ENCODE measurements around the gene HOXA7.

Gene HOXA7

DNA sequence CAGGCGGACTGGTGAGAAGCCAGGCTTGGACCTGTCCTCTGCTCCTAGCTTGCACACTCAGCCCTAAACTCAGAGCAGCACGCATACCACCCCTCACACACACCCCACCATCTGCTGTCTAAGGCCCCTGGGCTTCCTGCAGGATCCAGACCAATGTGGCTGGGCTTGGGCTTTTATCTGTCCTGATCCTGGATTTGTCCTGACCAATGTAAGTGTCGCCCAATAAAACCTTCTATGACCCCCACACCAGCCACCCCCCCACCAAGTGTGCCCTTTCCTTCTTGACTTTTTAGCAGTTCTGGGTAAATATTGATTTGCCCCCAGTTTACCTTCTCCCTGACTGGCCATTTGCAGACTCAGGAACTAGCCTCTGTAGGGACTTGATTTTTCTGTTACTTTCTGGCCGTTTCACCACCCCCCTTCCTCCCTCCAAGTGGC, 45.1 kb upstream of the HOXA7 start:
- no peak overlapping the region for H3K27ac ChIP-seq
- TF ChIP-seq, protein P1, sequence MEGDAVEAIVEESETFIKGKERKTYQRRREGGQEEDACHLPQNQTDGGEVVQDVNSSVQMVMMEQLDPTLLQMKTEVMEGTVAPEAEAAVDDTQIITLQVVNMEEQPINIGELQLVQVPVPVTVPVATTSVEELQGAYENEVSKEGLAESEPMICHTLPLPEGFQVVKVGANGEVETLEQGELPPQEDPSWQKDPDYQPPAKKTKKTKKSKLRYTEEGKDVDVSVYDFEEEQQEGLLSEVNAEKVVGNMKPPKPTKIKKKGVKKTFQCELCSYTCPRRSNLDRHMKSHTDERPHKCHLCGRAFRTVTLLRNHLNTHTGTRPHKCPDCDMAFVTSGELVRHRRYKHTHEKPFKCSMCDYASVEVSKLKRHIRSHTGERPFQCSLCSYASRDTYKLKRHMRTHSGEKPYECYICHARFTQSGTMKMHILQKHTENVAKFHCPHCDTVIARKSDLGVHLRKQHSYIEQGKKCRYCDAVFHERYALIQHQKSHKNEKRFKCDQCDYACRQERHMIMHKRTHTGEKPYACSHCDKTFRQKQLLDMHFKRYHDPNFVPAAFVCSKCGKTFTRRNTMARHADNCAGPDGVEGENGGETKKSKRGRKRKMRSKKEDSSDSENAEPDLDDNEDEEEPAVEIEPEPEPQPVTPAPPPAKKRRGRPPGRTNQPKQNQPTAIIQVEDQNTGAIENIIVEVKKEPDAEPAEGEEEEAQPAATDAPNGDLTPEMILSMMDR (IDR thresholded peaks at IDR 0.05): no peak
- no peak for TF ChIP-seq ZFX (IDR thresholded peaks at IDR 0.05; ENCODE audit: borderline replicate concordance)

DNA sequence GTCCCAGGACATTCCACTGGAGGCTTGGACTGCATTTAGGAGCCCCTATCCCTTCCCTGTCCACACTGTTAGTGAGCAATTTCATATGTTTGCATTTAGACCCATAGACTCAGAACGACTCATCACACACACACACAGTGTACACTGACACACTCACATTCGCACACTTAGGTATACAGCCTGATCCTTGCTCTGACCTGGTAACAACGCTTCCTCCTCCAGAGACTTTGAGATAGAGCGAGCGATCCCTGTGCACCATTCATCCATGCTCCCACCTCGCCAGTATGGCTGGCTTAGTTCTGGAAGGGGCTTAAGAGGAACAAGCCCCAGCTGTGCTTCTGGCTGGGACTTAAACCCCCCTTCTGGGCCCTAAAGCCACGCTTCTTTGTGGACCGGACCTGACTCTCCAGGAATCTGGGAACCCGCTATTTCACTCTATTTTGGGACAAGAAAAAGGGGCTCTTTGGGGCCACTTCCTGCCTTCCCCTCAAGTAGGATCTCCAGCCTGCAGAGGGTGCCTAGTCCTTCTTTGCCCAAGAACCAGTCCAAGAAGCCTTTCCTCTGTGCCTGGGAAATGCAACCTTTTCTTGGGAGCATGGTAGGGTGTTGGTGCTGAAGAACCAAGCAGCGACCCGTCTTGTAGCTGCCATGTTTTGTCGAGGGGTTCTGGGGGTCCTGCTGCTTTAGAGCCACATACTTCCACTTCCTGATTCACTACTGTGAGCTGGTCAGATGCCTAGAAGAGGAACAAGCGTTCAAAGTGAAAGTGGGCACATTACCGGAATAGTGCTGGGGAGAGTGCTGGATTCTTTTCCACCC, 44.5 kb upstream of the HOXA7 start:
- TF ChIP-seq, protein P1 (IDR thresholded peaks at IDR 0.05): no peak
- no peak for TF ChIP-seq ZFX (IDR thresholded peaks at IDR 0.05; ENCODE audit: borderline replicate concordance)
- H3K27ac ChIP-seq: no peak overlapping the region

DNA sequence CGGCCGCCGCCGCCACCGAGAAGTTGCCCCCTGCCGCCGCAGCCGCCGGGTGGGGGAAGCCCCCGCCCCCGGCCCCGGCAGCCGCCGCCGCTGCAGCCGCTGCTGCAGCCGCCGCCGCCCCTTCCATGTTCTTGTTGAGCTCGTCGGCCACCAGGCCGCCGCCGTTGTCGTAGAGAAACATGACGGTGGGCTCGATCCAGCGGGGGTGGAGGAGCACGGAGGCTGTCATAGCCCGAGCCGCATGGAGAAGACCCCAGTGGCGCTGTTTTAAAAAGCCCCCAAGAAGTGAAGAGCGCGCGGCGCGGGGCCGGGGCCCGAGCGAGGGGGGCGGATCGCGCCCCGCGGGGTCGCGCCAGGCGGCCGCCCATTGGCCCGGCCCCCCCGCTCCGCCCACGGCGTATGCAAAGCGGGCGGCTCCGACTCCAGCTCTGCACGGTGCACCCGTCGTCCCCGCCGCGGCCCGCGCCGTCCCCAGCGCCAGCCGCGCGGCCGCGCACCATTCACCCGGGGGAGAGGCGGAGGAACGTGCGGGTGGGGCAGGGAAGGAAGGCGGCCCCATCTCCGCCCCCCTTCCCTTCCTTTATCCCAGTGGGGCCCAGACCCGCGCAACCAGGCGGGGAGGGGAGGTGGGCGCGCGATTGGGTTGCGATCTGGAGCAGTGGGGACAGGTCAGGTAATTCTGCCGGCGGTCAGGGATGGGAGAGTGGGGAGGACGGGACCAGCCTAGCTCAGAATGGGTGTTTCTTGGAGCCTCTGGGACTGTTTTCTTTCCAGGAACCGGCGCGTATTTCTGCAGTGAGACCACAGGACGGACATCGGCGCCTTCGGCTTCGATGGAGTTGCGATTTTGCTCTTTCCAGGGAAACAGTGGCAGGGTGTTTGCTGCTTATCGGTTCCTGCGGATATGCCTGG, 43.6 kb upstream of the HOXA7 start, which contains the start of gene HOXA13:
Gene HOXA13, minus strand, starts transcription at position 243 of the 912 bp plus-strand sequence. Its CDS starts 14 bp downstream, at position 229.
- H3K27ac ChIP-seq: no peak within 1 kb of the TSS
- TF ChIP-seq, protein P1 (IDR thresholded peaks at IDR 0.05): no peak; the same call in 1 of the 2 replicates
- TF ChIP-seq ZFX (IDR thresholded peaks at IDR 0.05; ENCODE audit: borderline replicate concordance): no peak

DNA sequence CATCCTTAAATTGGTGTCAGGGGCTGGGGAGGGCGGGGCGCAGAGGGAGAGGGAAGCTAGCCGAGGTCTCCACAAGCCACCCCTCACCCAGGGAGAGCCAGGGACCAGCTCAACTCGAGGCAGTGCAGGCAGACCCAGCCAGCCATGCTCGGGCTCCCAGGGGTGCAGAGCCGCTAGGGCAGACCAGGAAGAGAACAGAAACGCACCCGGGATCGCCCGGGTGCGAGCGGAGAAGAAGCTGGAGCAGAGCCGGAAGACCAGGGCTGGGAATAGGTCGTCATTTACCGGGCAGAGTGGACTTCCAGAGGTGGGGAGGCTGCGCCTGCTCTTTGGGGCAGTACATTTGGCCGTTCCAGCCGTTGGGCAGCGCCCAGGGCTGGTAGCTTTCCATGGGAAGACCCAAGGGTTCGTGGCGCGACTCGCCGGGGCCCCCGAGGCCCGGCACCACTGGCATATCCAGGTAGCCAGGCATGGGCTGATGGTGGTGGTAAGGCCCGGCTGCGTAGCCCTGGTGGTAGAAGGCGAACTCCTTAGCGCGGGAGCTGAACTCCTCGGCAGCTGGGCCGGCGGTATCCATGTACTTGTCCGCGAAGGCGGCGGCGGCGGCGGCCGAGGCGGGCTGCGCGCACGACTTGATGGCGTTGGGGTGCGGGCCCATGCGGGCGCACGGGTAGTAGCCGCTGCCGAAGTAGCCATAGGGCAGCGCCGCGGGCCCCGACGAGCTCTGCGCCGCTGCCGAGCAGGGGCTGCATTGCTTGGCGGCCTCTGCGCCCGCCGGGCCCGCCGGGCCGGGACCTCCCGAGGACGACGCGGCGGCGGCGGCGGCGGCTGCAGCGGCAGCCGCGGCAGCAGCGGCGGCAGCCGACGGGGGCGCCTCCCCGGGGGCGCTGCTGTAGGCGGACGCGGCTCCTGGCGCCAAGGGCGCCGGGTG, 42.7 kb upstream of the HOXA7 start:
- TF ChIP-seq, protein P1 (IDR thresholded peaks at IDR 0.05): no peak; the same call in 1 of the 2 replicates
- TF ChIP-seq ZFX (IDR thresholded peaks at IDR 0.05; ENCODE audit: borderline replicate concordance): no peak
- no peak overlapping the region for H3K27ac ChIP-seq

DNA sequence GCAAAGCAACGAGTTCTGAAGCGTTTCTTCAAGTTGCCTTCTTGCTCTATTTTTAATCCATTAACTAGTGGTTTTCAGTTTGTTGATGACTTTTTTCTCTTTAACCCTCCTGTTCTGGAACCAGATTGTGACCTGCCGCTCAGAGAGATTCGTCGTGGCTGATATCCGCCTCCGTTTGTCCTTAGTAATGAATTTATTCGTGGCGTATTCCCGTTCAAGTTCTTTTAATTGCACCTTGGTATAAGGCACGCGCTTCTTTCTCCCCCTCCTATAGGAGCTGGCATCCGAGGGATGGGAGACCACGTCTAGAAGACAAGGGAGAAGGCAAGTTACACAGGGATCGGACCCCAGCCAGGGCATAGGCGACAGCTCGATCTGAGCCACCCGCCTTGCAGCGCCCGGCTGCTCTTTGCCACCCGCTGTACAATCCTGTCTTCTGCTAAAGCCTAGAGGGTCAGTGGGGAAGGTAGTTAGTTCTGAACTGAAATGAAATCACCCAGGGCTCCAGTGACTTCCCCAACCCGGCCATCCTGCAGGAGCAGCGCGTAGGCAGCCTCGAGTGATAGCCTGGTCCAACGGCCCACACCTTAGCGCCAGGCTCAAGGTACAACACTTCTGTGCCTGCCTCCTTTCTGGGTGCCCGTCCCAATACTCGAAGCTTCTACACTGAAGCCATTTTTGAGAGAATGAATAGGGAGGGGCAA, 41.8 kb upstream of the HOXA7 start:
- TF ChIP-seq, protein P1 (IDR thresholded peaks at IDR 0.05): no peak
- TF ChIP-seq ZFX (IDR thresholded peaks at IDR 0.05; ENCODE audit: borderline replicate concordance): no peak
- no peak overlapping the region for H3K27ac ChIP-seq
